ENCODE measurements around the gene ADAMTSL4.
"Not testable (repeated sequence)": the region's sequence is repeated elsewhere in the genome, so short reads cannot be mapped to it uniquely, and the experiment has no call there.

The ADAMTSL4 gene

GRCh38 chr1:150567717-150568593 lies 18.7 kb downstream of the ADAMTSL4 start:
- DNase-seq = peak; percentile 98

- no peak for DNase-seq
Measured at GRCh38 chr1:150568594-150568966, 19.4 kb downstream of the ADAMTSL4 start.

- DNase-seq = no peak
Measured at GRCh38 chr1:150572918-150573647, 23.9 kb downstream of the ADAMTSL4 start.

GRCh38 chr1:150573648-150574071 lies 24.5 kb downstream of the ADAMTSL4 start:
- not testable (repeated sequence) for DNase-seq

GRCh38 chr1:150574260-150575071 lies 25.3 kb downstream of the ADAMTSL4 start:
- DNase-seq = no peak

GRCh38 chr1:150575072-150575489 lies 25.9 kb downstream of the ADAMTSL4 start:
- DNase-seq = no peak

GRCh38 chr1:150575518-150576366 lies 26.5 kb downstream of the ADAMTSL4 start:
- no peak for DNase-seq

- no peak for DNase-seq
Measured at GRCh38 chr1:150576367-150576711, 27.1 kb downstream of the ADAMTSL4 start.

- no peak for DNase-seq
Measured at GRCh38 chr1:150576794-150577556, 27.8 kb downstream of the ADAMTSL4 start.

- no peak for DNase-seq
Measured at GRCh38 chr1:150577557-150578271, 28.5 kb downstream of the ADAMTSL4 start.

- DNase-seq = peak; percentile 92
Measured at GRCh38 chr1:150578272-150579109, 29.3 kb downstream of the ADAMTSL4 start.

- peak; percentile 95 for DNase-seq
Measured at GRCh38 chr1:150579110-150579944, 30.1 kb downstream of the ADAMTSL4 start, which contains the start of gene MCL1. Gene MCL1, minus strand, starts transcription at chr1:150579610. Its CDS starts 80 bp downstream, at chr1:150579530.

- DNase-seq = no peak
Measured at GRCh38 chr1:150579945-150580642, 30.9 kb downstream of the ADAMTSL4 start.

GRCh38 chr1:150580966-150581365 lies 31.8 kb downstream of the ADAMTSL4 start:
- DNase-seq = not testable (repeated sequence)

- not testable (repeated sequence) for DNase-seq
Measured at GRCh38 chr1:150581437-150581836, 32.2 kb downstream of the ADAMTSL4 start.

- not testable (repeated sequence) for DNase-seq
Measured at GRCh38 chr1:150581962-150582361, 32.8 kb downstream of the ADAMTSL4 start.

- DNase-seq = no peak
Measured at GRCh38 chr1:150582371-150582770, 33.2 kb downstream of the ADAMTSL4 start.
